Left lung (tissue), 14 donors: ENCODE data around the gene CYB561. TPM values are rescaled to one million over a fixed set of nuclear protein-coding genes. Genes with fewer than 3 reads are reported as not detected.

Experiments
- ATAC-seq: fragments of 200-7000 bp; cut with Tn5 transposase; one replicate; pipeline ENCODE4 v1.9.1; 2020; ENCODE audit warnings: moderate library complexity
- DNase-seq, 4 donors: peaks; one replicate each; pipeline ENCODE4 v3.0.0-alpha.2; 2013 to 2020
- H3K27ac ChIP-seq, 2 donors: fragments of 200-600 bp; sonication (generic) in 1 of 2; one replicate each; pipeline versions ENCODE4 v1.5.0 to v1.8.0; 2020 to 2021
- H3K27me3 ChIP-seq, 2 donors: fragments of 200-600 bp; sonication (generic) in 1 of 2; one replicate each; pipeline versions ENCODE4 v1.5.0 to v1.8.0; 2020 to 2021
- H3K36me3 ChIP-seq, 2 donors: fragments of 200-600 bp; sonication (generic) in 1 of 2; one replicate each; pipeline versions ENCODE4 v1.5.0 to v1.8.0; 2020 to 2021
- H3K4me1 ChIP-seq, 2 donors: fragments of 200-600 bp; one replicate each; pipeline ENCODE4 v1.8.0; 2021
- H3K4me3 ChIP-seq, 2 donors: fragments of 200-600 bp; sonication (generic) in 1 of 2; one replicate each; pipeline versions ENCODE4 v1.5.0 to v1.8.0; 2020 to 2021; ENCODE audit warnings: mild to moderate bottlenecking in 1 of 2
- H3K9me3 ChIP-seq, 2 donors: fragments of 200-600 bp; sonication (generic) in 1 of 2; one replicate each; pipeline versions ENCODE4 v1.5.0 to v1.8.0; 2020 to 2021
- CTCF ChIP-seq, 2 donors: fragments of 200-600 bp; sonication (generic) in 1 of 2; IDR thresholded peaks; one replicate each; pipeline versions ENCODE4 v1.5.0 to v1.8.0; 2021; ENCODE audit warnings: antibody characterized with exemption in 2 of 2
- intact Hi-C, 2 donors: fragments of 100-400 bp; cut with DNase I; formaldehyde crosslinking; loops; one replicate each; pipeline versions ENCODE4 v1.11.2 to v1.14.2; 2022
- long read RNA-seq, 12 donors: library from polyadenylated mRNA in 2 of 12; unstranded in 2 of 12; transcript quantifications; one replicate each; pipeline ENCODE4 v2.0.0 and lab custom pipeline, GENCODE V29; 2019 to 2026
- polyA plus RNA-seq, 6 donors: library from polyadenylated mRNA; unstranded; fragments of 120-200 nt; gene quantifications; one replicate each; pipeline ENCODE4 v1.2.1, GENCODE V29; 2013; ENCODE audit not compliant: insufficient read length in 6 of 6
- total RNA-seq, 2 donors: library from RNA; stranded (reverse); fragmentation: NEBNext Ultra II Directional; extraction: Animal tissue kit (Norgen Biotek cat#: 25700); gene quantifications; one replicate each; pipeline ENCODE4 v1.2.1, GENCODE V29; 2021
- donor health status: DM: no; HTN: yes; CAD: no.
- donor health status: DM: no; HTN: no; CAD: no.

The CYB561 gene
- total RNA-seq (10 to 100 TPM; 70.7 to 76.4 TPM), polyA plus RNA-seq (10 to 100 TPM; 25.9 to 43.8 (median 28.6) TPM)
- long read RNA-seq, donor 1, transcript CYB561-201 (6 exons, 3,001 nt), result major isoform, 7 of 12 reads
- long read RNA-seq, donor 1, partial matches to known transcripts, result 0 of 12 reads
- long read RNA-seq, donor 1, other reads (novel, unspliced or antisense), result 0 of 12 reads
- long read RNA-seq, donor 2, partial matches to known transcripts, result 0 of 10 reads
- long read RNA-seq, donor 2, other reads (novel, unspliced or antisense), result 0 of 10 reads
- long read RNA-seq, donor 3, partial matches to known transcripts, result 0 of 7 reads
- long read RNA-seq, donor 3, other reads (novel, unspliced or antisense), result 0 of 7 reads
- long read RNA-seq, donor 4, transcript CYB561-203 (6 exons, 3,151 nt), result minor isoform, 7 of 33 reads
- long read RNA-seq, donor 4, transcript CYB561-201 (6 exons, 3,001 nt), result major isoform, 14 of 33 reads
- long read RNA-seq, donor 4, partial matches to known transcripts, result 0 of 33 reads
- long read RNA-seq, donor 4, other reads (novel, unspliced or antisense), result 9 of 33 reads
- long read RNA-seq, donor 5, transcript CYB561-201 (6 exons, 3,001 nt), result major isoform, 5 of 9 reads
- long read RNA-seq, donor 5, partial matches to known transcripts, result 0 of 9 reads
- long read RNA-seq, donor 5, other reads (novel, unspliced or antisense), result 0 of 9 reads
- long read RNA-seq, donor 6, partial matches to known transcripts, result 0 of 4 reads
- long read RNA-seq, donor 6, other reads (novel, unspliced or antisense), result 0 of 4 reads
- long read RNA-seq, donor 7, partial matches to known transcripts, result 0 of 6 reads
- long read RNA-seq, donor 7, other reads (novel, unspliced or antisense), result 0 of 6 reads
- long read RNA-seq, donor 8, transcript CYB561-201 (6 exons, 3,001 nt), result major isoform, 8 of 14 reads
- long read RNA-seq, donor 8, partial matches to known transcripts, result 0 of 14 reads
- long read RNA-seq, donor 8, other reads (novel, unspliced or antisense), result 0 of 14 reads
- long read RNA-seq, donor 9, result 0 reads
- long read RNA-seq, donor 10, transcript CYB561-201 (6 exons, 3,001 nt), result major isoform, 18 of 30 reads
- long read RNA-seq, donor 10, partial matches to known transcripts, result 0 of 30 reads
- long read RNA-seq, donor 10, other reads (novel, unspliced or antisense), result 6 of 30 reads
- long read RNA-seq, donor 11, result 0 reads
- long read RNA-seq, donor 12, transcript CYB561-201 (6 exons, 3,001 nt), result major isoform, 7 of 14 reads
- long read RNA-seq, donor 12, partial matches to known transcripts, result 0 of 14 reads
- long read RNA-seq, donor 12, other reads (novel, unspliced or antisense), result 0 of 14 reads

- TF ChIP-seq CTCF (IDR thresholded peaks at IDR 0.05), result peak; percentile 47 to 64
- Histone ChIP-seq H3K9me3 (no peaks in the 10 kb centered on the region), H3K27me3 (peaks cover 0 to 25% of the 10 kb centered on the region in 2 donors), H3K4me3 (peak within 1 kb of the TSS; percentile 67 to 68), H3K27ac (peak within 1 kb of the TSS; percentile 90 to 95), H3K4me1 (peaks cover 10 to 58% of the 10 kb centered on the region in 2 donors), H3K36me3 (no peaks in the 10 kb centered on the region)
- ATAC-seq (peak; percentile 77), DNase-seq (peak; percentile 61 to 93 (median 84))
- intact Hi-C loops, result no loop called here
Measured at GRCh38 chr17:63445954-63446752, at the start of gene CYB561. CYB561 (minus strand) TSS chr17:63446306; CDS start chr17:63437547, 8,759 bp downstream.

- ATAC-seq (no peak), DNase-seq (peak in 1 of 4 donors; percentile 68)
- TF ChIP-seq CTCF (IDR thresholded peaks at IDR 0.05), result no peak
- Histone ChIP-seq H3K36me3 (no peaks in the 10 kb centered on the region), H3K4me3 (no peak overlapping the region), H3K9me3 (no peaks in the 10 kb centered on the region), H3K27me3 (no peaks in the 10 kb centered on the region), H3K4me1 (peaks cover 0 to 9% of the 10 kb centered on the region in 2 donors), H3K27ac (peak overlapping the region in 1 of 2 donors; percentile 48)
- intact Hi-C loops, result no loop called here
Measured at GRCh38 chr17:63495491-63495890, 49.4 kb upstream of the CYB561 start.

DNA sequence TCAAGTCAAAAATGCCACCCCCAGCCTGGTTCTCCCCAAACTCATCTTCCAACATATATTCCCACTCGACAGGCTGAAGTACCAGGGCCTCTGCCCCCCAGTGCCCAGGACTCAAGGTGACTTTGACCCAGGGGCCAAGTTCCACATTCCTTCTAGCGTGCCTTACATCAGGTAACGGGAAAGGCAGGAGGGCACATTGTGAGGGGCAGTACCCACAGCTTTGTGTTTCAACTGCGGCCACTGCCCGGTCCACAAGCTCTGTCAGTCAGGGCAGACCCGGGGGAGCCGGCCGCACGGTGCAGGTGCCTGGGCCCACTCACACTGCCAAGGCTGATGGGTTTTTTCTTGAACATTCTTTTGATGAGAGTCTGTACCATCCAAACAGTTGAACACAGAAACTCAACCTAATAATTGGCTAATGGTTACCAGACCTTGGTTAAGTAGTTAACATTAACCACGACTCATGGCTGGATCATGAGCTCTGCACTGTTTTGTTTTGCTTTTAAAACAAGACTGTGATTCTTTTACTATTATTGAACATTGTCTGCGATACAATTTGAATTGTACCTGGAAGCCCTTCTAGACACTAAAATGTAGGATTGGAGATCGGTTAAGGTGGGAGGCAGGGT is 48.3 kb upstream of the CYB561 start:
- TF ChIP-seq CTCF (IDR thresholded peaks at IDR 0.05), result no peak
- Histone ChIP-seq H3K27me3 (no peaks in the 10 kb centered on the region), H3K4me3 (no peak overlapping the region), H3K36me3 (no peaks in the 10 kb centered on the region), H3K27ac (no peak overlapping the region), H3K9me3 (no peaks in the 10 kb centered on the region), H3K4me1 (peaks cover 0 to 9% of the 10 kb centered on the region in 2 donors)
- intact Hi-C loops, result no loop called here
- DNase-seq (no peak), ATAC-seq (no peak)

- H3K9me3 ChIP-seq, result no peaks in the 10 kb centered on the region
- intact Hi-C loops, result no loop called here
- no peak for ATAC-seq
- TF ChIP-seq CTCF (IDR thresholded peaks at IDR 0.05), result no peak
- H3K27me3 ChIP-seq, result no peaks in the 10 kb centered on the region
- no peak overlapping the region for H3K4me3 ChIP-seq
- peaks cover 0 to 5% of the 10 kb centered on the region in 2 donors for H3K4me1 ChIP-seq
- no peak for DNase-seq
- H3K36me3 ChIP-seq, result no peaks in the 10 kb centered on the region
- no peak overlapping the region for H3K27ac ChIP-seq
Measured at GRCh38 chr17:63493411-63493810, 47.3 kb upstream of the CYB561 start.
